ENCODE results near the gene PEPD. TPM values are rescaled to one million over a fixed set of nuclear protein-coding genes. Genes with fewer than 3 reads are reported as not detected.

Gene PEPD
- total and polyA plus RNA-seq, 2 donors (not counting 3 experiments of a cell fraction or from before 2014, with no cell fraction given): 73.7 to 126 TPM

DNA sequence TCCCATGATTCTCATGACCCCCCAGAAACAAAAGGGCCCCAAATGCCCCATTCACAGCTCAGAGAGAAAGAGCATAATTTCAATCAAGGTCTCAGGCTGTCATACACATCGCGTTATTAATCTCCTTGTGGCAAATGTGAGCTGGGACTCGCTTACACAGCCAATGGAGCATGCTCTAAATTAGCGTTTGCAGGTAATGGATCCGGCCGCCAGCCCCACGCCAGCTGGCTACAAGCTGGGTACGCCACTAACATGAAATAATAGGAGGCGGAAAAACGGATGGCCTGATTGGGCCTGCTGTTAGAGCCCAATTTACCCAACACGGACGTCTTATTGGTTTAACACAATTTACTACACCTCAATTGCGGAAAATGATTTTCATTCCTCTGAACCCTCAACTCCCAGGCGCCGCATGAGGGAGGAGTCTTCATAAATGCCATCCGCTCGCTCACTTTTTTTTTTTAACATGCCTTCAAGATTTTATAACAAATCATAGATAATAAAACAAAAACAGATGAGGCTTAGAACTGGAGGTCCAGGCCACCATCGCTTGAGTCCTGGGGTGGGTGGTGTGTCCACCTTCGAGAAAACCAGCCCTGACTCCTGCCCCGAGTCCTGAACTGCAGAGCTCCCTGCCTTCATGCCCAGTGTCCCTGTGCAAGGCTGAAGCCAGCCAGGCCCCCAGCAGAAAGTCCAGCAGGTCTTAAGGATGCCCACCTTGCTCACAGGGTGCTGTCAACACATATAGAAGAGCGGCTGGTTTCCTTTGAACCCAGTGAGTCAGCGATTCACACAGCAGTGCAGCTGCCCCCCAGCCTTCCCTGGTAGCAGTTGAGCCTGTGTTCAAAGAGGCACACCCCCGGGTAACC lies 62.1 kb downstream of the PEPD start:
- dilution Hi-C loops (cut with MboI; ENCODE audit: extremely low pct_ligation_motif_present, low sequenced_read_pairs) (no loop called here), intact Hi-C loops (cut with micrococcal nuclease) (no loop called here)
- BruUV-seq (replicated peaks): no TSS peak
- no peak overlapping the region for H3K9ac ChIP-seq (replicated peaks; ENCODE audit: extremely low read depth, insufficient read depth, low read length)
- no peak overlapping the region for H3K4me3 ChIP-seq (replicated peaks in 1 of 3; ENCODE audit: insufficient read depth in 1 of 3, low read depth in 1 of 3, low read length in 3 of 3)
- no peaks in the 10 kb centered on the region for H3K9me3 ChIP-seq (replicated peaks; ENCODE audit: control insufficient read depth, insufficient read depth, low read length)
- DNase-seq (ENCODE audit: low read depth, low spot score) (no peak), FAIRE-seq (no peak)
- no peaks in the 10 kb centered on the region for H3K79me2 ChIP-seq (ENCODE audit: control insufficient read depth, insufficient read depth, low read length)
- H3K4me1 ChIP-seq (ENCODE audit: control insufficient read depth, extremely low read depth, insufficient read depth, low read length): no peaks in the 10 kb centered on the region
- no peak overlapping the region for H2AFZ ChIP-seq (ENCODE audit: low read depth, low read length)
- no peak for TF ChIP-seq JUN (IDR thresholded peaks at IDR 0.05; ENCODE audit: borderline replicate concordance, insufficient read depth, insufficient read length, low read depth)
- no peak for TF ChIP-seq POLR2AphosphoS5 (IDR thresholded peaks at IDR 0.05; ENCODE audit: insufficient read depth, low read depth, low read length)
- no peak for TF ChIP-seq GATA2 (IDR thresholded peaks at IDR 0.05; ENCODE audit: insufficient read depth, insufficient read length, low read depth, low read length)
- TF ChIP-seq POLR2A (IDR thresholded peaks at IDR 0.05; ENCODE audit: low read depth, low read length): no peak
- TF ChIP-seq, protein P1, sequence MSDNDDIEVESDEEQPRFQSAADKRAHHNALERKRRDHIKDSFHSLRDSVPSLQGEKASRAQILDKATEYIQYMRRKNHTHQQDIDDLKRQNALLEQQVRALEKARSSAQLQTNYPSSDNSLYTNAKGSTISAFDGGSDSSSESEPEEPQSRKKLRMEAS (IDR thresholded peaks at IDR 0.05; ENCODE audit: insufficient read depth, insufficient read length): no peak
- TF ChIP-seq MYC (IDR thresholded peaks at IDR 0.05; ENCODE audit: low read depth, low read length): no peak
- TF ChIP-seq, protein P2, sequence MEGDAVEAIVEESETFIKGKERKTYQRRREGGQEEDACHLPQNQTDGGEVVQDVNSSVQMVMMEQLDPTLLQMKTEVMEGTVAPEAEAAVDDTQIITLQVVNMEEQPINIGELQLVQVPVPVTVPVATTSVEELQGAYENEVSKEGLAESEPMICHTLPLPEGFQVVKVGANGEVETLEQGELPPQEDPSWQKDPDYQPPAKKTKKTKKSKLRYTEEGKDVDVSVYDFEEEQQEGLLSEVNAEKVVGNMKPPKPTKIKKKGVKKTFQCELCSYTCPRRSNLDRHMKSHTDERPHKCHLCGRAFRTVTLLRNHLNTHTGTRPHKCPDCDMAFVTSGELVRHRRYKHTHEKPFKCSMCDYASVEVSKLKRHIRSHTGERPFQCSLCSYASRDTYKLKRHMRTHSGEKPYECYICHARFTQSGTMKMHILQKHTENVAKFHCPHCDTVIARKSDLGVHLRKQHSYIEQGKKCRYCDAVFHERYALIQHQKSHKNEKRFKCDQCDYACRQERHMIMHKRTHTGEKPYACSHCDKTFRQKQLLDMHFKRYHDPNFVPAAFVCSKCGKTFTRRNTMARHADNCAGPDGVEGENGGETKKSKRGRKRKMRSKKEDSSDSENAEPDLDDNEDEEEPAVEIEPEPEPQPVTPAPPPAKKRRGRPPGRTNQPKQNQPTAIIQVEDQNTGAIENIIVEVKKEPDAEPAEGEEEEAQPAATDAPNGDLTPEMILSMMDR (IDR thresholded peaks at IDR 0.05; ENCODE audit: extremely low read depth in 1 of 2, insufficient read depth in 1 of 2, low read depth in 1 of 2, low read length in 2 of 2): no peak
- TF ChIP-seq EZH2 (IDR thresholded peaks at IDR 0.05; ENCODE audit: borderline replicate concordance, low read depth, low read length, severe bottlenecking): no peak
- TF ChIP-seq FOS (IDR thresholded peaks at IDR 0.05; ENCODE audit: borderline replicate concordance, insufficient read depth, low read length): no peak
- ChIA-PET POLR2A (no interaction called here), CTCF (interaction anchor here (1.5 kb wide), 1 partner anchor 14 kb away, joined by 4 read pairs; no protein-coding TSS in a partner anchor)
- no peaks in the 10 kb centered on the region for H4K20me1 ChIP-seq (replicated peaks; ENCODE audit: control insufficient read depth, extremely low read depth, insufficient read depth, low read length)
- no peaks in the 10 kb centered on the region for H3K9me1 ChIP-seq (replicated peaks; ENCODE audit: control insufficient read depth, extremely low read depth, insufficient read depth, low read length)
- no peak overlapping the region for H3K4me2 ChIP-seq (ENCODE audit: insufficient read depth, low read length)
- peaks cover 0 to 3% of the 10 kb centered on the region in 2 experiments for H3K36me3 ChIP-seq (ENCODE audit: control insufficient read depth in 2 of 2, extremely low read depth in 1 of 2, insufficient read depth in 2 of 2, low read length in 2 of 2)
- no peak overlapping the region for H3K27ac ChIP-seq (ENCODE audit: insufficient read depth, low read depth, low read length)
- H3K27me3 ChIP-seq (ENCODE audit: control insufficient read depth in 2 of 2, insufficient read depth in 2 of 2, low read length in 2 of 2): no peaks in the 10 kb centered on the region
